GM18499 (cell line): ENCODE results near the gene NVL.
"Not testable (repeated sequence)": the region's sequence is repeated elsewhere in the genome, so short reads cannot be mapped to it uniquely, and the experiment has no call there.

Experiments
- ATAC-seq: cut with Tn5 transposase; IDR thresholded peaks from one replicate; pipeline ENCODE4 v1.9.1; 2021; ENCODE audit warnings: moderate number of reproducible peaks; ENCODE audit not compliant: insufficient read depth, unreplicated experiment

NVL gene

GRCh38 chr1:224338150-224338838 lies 8.3 kb upstream of the NVL start:
- ATAC-seq: no peak

DNA sequence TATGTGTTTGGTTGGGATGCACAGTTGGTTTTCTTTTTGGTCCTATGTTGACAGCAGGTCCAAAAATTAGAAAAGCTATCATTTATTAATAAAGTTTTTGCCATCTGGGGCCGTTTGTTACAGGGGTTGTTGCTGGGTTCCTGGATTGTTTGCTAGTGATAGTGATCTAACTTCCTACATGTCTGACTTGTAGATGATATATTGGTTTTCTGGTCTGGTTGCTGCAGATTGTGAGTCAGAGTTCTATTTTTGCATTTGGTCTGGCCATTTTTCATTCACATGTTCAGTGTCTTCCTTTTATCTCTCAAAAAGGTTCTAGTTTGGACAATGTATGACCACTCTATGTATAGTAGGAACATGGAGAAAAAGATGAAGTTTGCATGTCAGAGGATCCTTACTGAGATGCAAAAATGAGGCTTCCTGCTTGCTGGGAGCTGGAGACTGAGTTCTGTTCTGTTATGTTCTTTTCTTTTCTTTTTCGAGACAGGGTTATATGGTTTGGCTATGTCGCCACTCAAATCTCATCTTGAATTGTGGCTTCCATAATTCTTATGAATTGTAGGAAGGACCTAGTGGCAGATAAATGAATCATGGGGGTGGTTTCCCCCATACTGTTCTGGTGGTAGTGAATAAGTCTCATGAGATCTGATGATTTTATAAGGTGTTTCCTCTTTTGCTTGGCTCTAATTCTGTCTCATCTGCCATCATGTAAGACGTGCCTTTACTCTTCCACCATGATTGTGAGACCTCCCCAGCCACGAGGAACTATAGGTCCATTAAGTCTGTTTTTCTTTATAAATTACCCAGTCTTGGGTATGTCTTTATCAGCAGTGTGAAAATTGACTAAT lies 4.2 kb upstream of the NVL start:
- ATAC-seq: no peak

DNA sequence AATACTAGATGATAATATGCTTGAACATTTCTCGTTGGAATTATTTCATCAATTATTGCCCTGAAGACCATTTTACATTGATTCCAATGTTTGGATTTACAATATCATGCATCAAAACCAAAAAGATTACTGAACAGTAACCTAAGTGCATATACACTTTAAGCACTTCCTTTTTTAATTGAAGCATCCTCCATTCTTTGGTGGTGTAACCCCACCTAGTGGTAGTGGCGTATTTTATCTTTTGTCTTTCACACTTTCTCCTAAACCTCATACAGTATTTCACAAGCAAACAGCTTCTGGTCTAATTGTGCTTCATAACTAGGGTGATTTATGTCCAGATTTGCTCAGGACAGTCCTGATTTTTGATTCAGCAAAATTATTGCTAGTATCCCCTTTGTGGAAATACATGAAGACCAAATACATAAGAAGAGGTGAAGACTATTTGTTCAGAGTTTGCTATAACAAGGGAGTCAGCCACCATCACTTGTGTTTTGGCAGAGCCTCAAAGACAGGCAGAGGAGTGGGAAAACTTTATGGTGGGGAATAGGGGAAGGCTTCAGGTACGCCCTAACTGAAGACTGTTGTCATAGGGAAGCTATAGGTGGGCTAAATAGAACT lies 3.4 kb upstream of the NVL start:
- peak; percentile 51 for ATAC-seq

GRCh38 chr1:224331824-224332223 lies 1.9 kb upstream of the NVL start:
- no peak for ATAC-seq

GRCh38 chr1:224331326-224331725 lies 1.4 kb upstream of the NVL start:
- no peak for ATAC-seq

DNA sequence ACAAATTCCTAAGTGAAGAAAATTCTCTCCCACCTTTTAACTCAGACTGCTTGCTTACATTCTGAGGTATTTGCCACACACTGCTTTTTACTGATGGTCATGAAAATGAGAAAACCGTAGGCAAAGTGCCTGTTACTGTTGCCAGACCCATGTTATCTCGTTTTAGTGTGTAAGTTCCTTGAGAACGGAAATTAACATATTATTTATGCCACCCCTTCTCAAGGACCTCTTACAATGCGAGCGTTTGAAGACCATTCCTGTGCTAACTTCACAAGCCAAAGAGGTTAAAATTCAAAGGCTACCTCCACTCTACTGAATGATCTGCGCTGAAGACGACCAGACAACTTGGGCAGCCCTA lies 509 bp downstream of the NVL start:
- no peak for ATAC-seq

GRCh38 chr1:224328644-224329043 lies 1.3 kb downstream of the NVL start:
- no peak for ATAC-seq

DNA sequence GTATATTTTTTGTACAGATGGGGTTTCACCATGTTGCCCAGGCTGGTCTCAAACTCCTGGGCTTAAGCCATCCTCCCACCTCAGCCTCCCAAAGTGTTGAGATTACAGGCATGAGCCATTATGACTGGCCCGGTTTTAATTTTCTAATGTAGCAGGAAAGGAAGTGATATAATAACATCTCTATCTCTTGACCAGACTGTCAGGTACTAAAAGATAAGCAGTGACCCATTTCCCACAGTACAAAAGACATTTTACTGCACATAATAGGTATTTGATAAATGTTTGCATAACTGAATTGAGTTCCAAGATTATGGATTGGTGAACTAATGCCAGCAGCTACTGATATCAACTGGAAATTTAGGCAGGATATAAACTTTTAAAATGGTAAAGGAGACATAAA lies 4.0 kb downstream of the NVL start:
- ATAC-seq: no peak

DNA sequence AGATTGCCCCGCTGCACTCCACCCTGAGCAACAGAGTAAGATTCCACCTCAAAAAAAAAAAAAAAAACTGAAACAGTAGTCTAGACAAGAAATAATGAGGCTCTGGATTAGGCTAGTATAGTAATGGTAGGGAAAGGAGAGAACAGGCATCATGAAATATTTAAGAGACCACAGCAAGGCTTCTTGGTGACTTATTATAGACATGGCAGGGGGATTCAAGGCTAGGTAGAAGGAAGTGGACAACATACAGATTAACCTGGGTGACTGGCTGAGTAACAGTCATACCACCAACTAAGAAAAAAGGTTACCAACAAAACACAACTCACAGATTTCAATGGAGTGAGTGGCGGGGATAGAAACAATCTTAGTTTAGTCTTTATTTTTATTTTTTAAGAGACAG lies 8.3 kb downstream of the NVL start:
- no peak for ATAC-seq

DNA sequence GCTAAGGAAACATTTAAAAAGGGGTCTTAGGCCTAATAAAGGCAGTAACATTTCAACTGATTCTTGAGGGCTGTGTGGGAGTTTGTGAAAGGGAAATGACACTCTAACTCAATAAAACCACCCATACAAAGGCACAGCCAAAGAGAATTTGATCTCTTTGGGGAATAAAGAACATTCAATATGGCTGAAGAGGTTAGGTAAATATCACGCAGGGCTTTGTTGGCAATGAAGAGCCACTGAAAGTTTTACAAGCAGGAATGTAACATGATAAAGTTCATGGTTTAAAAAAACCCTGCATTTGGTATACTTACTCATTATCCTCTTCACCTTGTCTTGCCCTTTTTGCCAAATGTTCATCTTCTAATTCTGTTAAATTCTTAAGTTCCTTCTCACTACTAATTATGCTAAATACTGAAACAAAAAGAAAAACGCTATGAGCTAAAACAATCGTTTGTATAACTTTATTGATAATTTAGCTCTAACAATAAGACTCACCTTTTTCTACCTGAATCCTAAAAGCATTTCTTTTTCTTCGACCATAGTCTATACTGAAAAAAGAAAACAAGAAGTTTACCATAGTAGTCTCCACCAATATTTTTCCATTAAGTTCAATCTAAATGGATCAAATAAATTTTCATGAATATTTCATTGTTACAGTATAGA lies 12.5 kb downstream of the NVL start:
- ATAC-seq: no peak

GRCh38 chr1:224312025-224312424 lies 17.9 kb downstream of the NVL start:
- no peak for ATAC-seq

DNA sequence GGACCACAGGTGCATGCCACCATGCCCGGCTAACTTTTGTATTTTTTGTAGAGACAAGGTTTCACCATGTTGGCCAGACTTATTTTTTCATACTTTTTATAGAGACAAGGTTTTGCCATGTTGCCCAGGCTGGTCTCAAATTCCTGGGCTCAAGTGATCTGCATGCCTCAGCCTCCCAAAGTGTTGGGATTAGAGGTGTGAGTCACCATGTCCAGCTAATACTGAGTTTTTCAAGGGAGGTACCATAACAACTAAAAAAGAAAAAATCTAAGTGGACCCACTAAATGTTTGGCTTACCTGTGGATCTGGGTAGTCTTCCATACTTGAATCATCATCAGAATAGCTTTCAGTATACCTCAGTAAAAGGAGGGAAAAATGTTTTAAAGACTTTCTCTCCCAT lies 18.5 kb downstream of the NVL start:
- not testable (repeated sequence) for ATAC-seq

DNA sequence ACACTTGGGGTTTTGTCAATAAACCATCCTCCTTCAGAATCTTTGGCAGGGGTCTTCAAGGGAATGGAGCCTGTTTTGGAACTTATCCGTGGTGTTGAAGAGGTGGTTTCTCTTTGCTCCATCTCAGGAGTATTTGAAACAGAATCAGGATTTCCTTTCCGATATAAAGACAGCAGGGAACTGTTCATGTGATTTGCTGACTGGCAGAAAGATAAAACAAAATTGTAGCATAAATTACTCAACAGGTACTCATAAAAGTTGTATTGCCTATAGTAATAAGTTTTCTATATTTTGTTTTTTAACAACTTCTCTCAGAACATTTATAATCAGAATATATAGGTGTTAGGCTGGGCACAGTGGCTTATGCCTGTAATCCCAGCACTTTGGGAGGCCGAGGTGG lies 21.9 kb downstream of the NVL start:
- no peak for ATAC-seq

- no peak for ATAC-seq
Measured at GRCh38 chr1:224304767-224305166, 25.2 kb downstream of the NVL start.

DNA sequence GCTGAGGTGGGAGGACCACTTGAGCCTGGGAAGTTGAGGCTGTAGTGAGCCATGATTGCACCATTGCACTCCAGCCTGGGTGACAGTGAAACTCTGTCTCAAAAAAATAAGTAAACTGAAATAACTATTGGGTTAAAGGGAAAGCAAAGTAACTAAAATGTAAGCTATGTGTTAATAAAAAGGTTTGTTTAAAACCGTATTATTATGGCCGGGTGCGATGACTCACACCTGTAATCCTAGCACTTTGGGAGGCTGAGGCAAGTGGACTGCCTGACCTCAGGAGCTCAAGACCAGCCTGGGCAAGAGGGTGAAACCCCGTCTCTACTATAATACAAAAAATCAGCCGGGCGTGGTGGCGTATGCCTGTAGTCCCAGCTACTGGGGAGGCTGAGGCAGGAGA lies 27.0 kb downstream of the NVL start:
- ATAC-seq: no peak

- no peak for ATAC-seq
Measured at GRCh38 chr1:224301391-224301790, 28.6 kb downstream of the NVL start.

DNA sequence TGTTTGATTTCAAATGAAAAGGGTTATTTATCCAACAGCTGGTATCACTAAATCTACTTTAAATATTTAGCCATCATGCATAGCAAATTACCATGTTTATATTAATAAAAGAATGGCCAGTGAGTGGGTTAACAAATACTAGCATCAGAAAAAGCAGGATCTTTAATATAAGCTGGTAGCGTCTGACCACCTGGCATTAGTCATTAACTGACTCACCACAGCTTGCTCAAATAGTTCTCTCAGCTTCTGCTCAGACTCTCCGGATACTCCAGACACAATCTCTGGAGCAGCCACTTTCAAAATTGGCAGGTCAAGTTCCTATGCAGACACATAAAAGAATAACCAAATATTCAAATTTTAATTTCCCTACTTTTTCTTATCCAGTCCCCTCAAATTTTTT lies 29.6 kb downstream of the NVL start:
- ATAC-seq: no peak

DNA sequence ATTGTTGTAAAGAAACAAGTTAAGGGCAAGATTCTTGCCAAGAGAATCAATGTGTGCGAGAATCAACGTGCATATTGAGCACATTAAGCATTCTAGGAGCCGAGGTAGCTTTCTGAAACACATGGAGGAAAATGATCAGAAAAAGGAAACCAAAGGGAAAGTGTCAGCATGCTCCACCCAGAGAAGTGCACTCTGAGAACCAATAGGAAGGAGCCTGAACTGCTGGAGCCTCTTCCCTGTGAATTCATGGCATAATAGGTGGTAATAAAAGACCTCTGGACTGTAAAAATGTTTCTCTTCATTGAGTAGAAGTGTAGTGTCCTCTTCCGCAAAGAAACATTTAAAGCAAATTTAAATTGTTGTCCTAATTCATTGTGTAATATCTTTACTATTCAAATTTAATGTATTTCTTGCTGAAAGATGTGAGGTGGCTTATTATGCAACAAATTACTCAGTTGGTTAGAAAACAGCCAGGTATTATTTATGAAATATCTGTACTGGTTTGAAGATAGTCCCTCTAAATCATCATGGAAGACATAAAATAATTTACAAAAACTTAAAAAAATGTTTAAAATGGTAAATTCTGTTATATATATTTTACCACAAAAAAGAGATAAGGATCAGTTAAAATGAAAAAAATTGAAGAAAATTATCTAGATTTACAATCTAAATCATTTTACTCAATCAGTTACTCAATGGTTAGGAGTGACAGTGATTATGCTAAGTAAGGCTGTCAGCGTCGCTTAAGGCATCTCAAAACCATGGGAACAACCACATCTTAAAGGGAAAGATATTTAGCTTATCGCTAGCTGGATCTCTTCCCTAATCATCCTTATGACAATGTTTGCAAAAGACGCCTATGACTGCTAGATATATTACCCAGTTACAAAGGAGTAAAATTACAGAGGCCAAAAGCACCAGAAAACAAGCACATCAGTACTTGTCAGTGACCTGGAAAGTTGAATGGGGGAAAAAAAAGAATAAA lies 31.3 kb downstream of the NVL start:
- no peak for ATAC-seq

GRCh38 chr1:224294775-224295174 lies 35.2 kb downstream of the NVL start:
- no peak for ATAC-seq

- no peak for ATAC-seq
Measured at GRCh38 chr1:224292419-224292818, 37.6 kb downstream of the NVL start.
